DMS79 (cell line): ENCODE measurements around the gene B4GAT1.
"Not testable (repeated sequence)": the region's sequence is repeated elsewhere in the genome, so short reads cannot be mapped to it uniquely, and the experiment has no call there.

ENCODE experiments used
- DNase-seq: peaks from one replicate; lab custom pipeline; 2025; lab: John Stamatoyannopoulos, UW

The B4GAT1 gene

DNA sequence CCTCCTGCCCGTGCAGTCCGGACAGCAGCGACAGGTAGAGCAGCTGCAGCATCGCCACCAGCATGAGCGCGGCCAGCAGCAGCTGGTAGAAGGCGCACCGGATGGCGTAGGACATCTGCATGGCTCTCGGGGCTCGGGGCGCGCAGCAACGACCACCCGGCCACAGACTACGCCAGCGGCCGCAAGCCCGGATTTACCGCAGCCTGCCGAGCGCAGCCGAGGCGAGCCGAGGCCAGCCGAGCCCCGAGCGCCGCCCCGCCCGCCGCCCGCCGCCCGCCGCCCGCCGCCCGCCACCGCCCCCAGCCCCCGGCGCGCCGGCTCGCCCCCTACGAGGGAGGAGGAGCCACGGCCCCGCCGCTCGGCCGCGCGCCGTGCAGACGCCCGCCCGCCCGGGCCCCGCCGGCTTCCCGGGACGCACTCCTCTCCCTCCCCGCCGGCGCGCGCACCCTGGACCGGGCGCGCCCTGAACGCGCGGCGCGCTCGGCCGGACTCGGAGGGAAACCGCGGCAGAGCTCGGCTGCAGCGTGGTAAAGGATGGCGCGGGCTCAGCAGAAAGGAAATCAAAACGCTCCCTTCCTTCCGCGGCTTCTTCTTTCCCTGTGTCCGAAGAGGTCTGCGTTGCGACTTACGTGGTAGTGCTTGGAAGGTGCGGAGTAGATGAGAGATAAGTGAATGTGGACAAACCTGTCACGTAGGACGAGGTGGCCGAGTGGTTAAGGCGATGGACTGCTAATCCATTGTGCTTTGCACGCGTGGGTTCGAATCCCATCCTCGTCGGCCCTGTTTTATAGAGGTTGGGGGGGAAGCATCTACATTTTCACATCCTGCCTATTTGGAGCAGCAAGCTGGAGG is at the start of gene B4GAT1:
Gene B4GAT1, minus strand, starts transcription at position 205 of the 852 bp plus-strand sequence. Its CDS starts 84 bp downstream, at position 121.
- DNase-seq = peak; percentile 73

GRCh38 chr11:66393954-66394353 is 46.5 kb upstream of the B4GAT1 start:
- DNase-seq = no peak

DNA sequence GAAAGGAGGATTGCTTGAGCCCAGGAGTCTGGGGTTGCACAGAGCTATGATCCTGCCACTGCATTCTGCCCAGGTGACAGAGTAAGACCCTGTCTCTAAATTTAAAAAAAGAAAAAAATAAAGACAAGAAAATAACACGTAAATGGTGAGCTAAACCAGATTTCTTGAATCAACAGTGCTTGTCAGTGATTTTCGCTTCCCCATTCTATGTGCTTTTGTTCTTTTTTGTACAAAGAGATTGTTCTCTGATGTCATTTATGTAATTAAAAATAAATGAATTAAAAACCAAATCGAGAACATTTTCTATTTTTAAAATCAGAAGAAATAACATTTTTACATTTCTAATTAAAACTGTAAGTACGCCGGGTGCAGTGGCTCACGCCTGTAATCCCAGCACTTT is 43.9 kb upstream of the B4GAT1 start:
- no peak for DNase-seq

DNA sequence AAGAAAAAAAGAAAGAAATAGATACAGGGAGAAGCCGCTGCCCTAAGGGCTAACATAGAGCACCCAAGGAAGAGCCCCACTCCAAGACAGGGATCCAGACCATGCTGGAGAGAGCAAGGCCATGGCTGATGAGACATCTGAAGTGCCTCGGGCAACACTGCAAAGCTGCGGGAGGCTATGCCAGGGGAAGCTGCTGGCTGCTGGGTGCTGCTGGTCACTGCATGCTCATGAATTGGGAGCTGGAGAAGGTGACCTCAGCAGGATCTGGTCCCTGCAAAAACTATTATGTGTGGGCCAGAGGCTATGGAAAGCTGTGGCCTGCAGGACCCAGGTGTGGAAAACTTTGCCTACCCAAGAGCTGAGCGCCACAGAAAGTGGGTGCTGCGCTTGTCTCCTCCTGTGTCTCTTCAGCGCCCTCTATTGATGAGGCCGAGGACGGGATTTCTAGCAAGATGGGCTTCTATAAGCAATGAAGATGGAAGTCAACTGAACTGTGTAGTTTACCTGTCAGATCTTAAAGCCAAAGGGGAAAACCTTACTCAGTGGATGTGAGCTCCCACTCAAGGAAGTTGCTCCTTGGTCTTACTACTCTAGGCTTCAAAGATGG is 41.5 kb upstream of the B4GAT1 start:
- DNase-seq = peak; percentile 21

GRCh38 chr11:66386171-66387069 is 39.0 kb upstream of the B4GAT1 start:
- peak; percentile 67 for DNase-seq

GRCh38 chr11:66384316-66384715 is 36.9 kb upstream of the B4GAT1 start:
- not testable (repeated sequence) for DNase-seq

DNA sequence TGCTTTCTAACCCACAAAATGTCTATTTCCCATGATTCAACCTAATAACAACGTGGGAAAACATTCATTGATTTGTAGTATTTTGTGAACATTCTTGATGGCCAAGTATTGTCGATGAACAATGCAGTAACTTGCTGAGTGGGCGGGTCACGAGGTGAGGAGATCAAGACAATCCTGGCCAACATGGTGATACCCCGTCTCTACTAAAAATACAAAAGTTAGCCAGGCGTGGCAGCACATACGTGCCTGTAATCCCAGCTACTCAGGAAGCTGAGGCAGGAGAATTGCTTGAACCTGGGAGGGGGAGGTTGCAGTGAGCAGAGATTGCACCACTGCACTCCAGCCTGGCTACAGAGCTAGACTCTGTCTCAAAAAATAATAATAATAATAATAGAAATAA is 32.8 kb upstream of the B4GAT1 start:
- not testable (repeated sequence) for DNase-seq

DNA sequence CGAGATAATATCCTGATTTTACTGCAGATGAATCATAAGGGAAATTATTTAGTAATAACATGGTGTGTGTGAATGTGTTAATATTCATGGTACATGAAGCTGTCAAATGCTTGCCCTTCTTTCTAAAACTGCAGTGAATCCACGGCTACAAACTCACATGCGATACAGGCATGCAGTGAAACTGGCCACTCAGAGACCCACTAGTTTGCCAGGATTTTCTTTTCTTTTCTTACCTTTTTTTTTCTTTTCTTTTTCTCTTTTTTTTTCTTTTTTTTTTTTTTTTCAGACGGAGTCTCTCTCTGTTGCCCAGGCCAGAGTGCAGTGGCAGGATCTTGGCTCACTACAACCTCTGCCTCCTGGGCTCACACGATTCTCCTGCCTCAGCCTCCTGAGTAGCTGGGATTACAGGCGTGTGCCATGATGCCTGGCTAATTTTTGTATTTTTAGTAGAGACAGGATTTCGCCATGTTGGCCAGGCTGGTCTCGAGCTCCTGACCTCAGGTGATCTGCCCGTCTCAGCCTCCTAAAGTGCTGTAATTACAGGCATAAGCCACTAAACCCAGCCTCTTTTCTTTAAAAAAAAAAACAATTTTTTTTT is 26.4 kb upstream of the B4GAT1 start:
- not testable (repeated sequence) for DNase-seq

DNA sequence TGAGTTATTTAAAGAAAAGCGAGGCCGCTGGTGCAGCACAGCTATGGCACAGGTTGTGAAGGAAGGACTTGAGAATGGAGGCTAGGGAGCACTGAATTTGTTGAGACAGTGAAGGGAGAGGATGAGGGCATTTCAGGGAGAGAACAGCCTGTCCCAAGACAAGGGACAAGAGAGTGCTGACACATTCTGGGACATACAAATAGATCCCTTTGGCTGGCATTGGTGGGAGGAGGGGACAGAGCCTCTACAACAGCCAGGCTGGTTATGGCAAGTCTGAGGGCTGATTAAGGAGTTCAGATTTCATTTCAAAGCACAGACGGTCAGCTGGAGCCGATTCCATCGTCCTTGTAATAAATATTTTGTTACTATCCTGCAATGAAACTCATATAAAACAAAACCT is 25.8 kb upstream of the B4GAT1 start:
- no peak for DNase-seq

DNA sequence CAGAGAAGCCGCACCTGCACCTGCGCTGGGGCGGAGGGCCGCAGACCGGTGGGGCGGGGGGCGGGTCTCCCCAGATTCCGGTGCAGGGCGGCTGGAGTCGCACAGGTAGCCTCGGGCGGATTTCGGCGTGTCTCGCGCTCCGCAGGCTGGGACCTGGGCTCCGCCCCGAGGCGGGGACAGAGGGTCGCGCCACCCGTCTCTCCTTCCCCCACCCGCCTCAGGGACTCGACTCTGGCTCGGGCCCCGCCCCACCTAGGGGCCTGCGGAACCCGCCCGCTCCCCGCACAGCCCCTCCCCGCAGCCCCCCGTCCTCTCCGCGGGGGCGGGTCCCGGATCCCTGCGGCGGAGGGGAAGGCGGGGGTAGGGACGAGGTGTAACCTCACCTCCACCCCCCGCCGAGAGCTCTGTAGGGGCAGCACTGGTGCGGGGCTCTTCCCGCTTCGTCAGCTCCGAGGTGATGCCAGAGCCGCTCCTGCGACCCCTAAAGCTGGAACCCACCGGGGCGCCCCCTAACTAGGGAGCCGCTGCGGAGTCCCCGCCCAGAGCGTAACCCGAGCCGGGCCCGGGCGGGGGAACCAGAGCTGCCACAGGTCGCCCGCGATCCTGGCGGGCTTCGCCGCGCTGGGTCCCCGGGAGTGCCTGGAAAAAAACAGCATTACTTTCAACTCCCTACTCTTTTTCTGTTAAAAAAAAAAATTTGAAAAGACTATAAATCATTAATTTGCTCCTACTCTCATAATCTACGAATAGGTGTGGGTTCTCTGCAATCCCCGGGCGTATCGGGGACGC is 24.4 kb upstream of the B4GAT1 start, which contains the start of gene SLC29A2:
Gene SLC29A2, minus strand, starts transcription at position 134 of the 789 bp plus-strand sequence. CDS start 169 bp downstream, outside the sequence.
- peak; percentile 88 for DNase-seq

DNA sequence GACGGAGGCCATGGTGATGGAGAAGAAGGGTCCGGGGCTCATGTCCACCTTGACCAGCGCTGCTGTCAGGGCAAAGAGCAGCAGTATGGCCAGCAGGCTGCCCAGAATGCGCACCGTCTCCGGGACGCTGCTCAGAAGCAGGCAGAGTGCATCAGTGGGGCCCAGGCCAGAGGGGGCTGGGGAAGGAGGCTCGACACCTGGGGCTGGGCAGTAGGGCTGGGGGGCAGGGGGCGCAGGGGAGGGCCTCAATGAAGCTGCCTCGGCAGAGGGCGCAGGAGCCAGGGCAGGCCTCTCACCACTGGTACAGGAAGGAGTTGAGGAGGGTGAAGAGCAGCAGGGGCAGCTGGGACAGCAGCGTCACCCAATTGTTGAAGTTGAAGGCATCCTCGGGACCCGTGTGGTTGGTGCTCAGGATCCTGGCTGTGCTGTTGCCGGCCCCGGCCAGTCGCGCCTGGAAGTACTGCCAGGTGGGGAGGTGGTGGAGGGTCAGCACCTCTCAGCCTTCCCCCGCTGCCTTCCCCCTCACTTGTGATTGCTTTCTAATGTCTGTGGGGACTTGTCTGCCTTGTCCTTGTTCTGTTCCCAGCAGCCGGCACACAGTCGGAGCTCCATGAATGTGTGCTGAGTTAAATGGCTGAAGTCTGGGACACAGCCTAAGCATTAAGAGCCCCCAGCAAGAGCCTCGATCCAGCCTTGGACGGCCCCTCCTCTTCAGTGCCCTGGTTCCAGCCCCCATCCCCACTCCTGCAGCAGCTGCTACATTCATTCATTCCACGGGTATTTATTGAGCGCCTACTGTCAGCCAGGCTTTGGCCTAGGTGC is 21.9 kb upstream of the B4GAT1 start:
- DNase-seq = no peak

GRCh38 chr11:66368484-66368883 is 21.1 kb upstream of the B4GAT1 start:
- DNase-seq = no peak

DNA sequence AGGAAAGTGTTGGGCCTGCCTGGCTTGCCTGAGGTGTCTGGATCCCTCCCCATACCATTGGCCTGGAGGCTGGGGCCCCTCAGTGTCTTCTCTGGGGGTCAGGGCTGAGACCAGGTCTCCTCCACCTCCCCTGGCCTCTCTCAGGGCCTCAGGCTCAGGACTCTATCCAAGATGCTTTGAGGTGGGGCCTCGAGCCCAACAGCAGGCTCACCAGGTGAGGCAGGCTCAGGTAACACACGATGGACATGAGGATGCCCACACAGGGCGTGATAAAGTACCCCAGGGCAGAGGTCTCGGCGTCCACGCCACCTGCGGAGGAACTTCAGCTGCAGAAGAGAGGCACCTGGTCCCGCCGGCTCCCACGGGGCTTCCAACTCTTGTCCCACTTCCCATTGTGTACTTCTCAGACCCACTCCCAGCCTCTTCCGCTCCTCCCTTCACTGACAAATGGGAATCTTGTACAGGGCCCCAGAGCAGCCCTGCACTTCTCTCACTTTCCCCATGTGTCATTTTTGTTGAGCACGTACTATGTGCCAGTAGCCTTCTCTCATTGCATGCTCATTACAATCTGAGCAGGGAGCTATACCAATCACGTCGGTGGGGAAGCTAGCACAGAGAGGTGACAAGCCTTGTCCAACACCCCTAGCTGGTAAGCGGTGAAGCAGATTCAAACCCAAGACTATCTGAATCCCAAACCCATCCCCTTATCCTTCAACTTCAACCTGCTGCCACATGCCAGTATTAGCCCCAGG is 20.3 kb upstream of the B4GAT1 start:
- DNase-seq = no peak

- no peak for DNase-seq
Measured at GRCh38 chr11:66366844-66367477, 19.5 kb upstream of the B4GAT1 start.

DNA sequence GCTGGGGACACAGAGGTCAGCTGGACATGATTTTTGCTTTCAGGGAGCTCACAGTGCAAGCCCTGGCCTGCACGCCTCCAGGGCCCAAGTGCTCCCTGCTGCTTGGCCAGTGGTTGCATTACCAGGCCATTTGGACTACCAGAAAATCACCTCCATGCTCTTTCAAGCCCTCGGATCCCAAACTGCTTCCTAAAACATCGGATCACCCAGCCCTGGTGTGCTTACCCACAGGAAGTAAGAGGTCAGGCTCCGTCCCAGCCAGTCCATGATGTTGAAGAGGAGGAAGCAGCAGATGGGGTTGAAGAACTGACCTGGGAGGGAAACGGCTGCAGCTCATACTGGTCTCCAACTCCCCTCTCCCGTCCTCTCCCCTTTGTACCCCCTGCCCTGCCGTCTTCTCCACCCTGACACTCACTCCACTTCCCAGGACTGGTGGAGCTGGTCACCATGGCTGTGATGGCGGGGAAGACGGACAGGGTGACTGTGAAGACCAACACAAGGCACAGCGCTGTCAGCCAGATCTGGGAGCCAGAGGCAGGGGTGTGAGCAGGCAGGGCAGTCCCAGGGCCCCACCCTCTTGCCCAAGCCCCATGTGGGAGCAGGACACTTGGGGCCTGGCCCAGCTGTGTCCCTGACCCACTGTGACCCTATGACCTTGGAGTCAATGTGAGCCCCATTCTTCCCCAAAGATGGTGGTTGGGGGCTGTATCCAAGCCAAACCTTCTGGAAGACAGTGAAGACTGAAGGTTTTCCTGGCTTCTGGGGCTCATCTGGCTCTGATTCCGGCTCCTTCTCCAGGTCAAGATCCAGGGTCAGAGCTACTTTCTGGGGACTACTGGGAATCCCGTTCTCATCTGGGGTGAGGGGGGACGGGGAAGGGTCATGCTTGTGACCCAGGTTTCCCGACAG is 18.5 kb upstream of the B4GAT1 start:
- no peak for DNase-seq

DNA sequence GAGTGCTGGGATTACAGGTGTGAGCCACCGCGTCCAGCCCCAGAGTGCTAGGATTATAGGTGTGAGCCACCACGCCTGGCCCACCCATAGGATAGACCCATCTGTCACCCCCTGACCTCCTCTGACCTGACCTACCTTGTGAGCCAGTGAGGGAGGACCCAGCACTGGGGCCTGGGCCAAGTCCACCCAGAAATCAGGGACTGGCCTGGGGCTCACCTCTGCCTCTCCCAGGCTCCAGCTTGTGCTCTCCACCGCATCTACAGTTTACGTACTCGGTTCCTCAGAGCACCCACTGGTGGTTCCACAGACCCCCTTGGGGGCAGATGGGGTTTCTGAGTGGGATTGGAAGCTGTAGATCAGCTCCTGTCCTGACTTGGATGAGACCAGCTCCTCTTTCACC is 17.7 kb upstream of the B4GAT1 start:
- no peak for DNase-seq

GRCh38 chr11:66363805-66364535 is 16.5 kb upstream of the B4GAT1 start:
- DNase-seq = no peak
